RKO (cell line): ENCODE results near the gene PPFIA2.

Experiments
- DNase-seq: peaks from one replicate; pipeline ENCODE4 v3.0.0-alpha.2; 2016; ENCODE audit warnings: low spot score

Gene PPFIA2

DNA sequence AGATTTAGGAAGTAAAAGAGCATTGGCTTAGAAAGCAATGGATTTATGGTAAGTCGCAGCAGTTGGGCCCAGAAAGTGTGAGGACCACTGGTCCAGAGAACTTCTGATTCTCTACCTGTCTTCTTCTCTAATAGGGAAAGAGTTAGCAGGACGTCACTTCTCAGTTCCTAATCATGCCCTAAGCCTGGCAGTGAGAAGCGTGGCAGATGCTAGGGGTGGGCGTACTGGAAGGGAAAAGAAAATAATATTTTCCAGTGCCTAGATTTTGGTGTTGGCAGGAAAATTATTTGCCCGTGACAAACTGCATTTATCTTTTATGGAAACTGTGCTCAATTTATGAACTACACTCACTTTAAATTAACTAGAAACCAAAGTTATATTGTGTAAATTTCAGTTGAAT, 212.3 kb downstream of the PPFIA2 start:
- no peak for DNase-seq

GRCh38 chr12:81543621-81544139, 215.5 kb downstream of the PPFIA2 start:
- DNase-seq = no peak

DNA sequence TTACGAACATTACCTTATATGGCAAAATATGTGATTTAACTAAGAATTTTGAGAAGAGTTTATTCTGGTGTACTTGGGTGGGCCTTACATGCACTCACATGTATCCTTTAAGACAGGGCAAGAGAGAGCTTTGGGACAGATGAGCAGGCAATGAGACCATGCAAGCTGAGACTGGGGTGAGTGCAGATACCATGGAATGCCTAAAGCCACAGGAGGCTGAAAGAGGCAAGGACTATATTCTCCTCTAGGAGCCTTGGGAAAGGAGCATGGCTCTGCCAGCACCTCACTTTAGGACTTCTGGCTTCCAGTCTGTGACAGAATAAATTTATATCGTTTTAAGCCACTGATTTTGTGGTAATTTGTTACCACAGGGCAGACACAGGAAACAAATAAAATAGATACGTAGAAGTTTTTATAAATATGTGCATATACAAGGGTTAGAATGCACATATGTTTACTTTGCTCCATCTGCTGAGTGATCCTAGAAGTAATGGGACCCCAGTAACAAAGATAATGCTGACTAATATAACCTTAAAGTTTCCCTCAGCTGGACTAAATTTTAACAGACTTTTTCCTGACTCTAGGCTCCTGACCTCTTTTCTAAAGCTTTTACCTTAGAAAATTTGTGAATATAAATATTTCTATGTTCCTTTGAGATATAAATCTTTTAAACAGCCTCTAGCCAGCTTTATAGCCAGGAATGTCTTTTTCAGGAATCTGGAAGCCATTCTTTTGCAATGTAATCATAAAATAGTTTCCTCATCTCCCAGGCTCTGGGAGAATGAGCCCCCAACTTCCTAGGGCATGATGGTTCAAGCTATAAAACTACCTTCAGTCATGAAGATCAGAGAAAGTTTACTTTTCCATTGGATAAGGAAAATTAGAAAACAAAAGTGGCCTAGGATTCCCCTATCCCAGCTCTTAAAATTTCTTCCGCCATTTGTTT, 216.8 kb downstream of the PPFIA2 start:
- no peak for DNase-seq

GRCh38 chr12:81541121-81541520, 218.0 kb downstream of the PPFIA2 start:
- DNase-seq = no peak

DNA sequence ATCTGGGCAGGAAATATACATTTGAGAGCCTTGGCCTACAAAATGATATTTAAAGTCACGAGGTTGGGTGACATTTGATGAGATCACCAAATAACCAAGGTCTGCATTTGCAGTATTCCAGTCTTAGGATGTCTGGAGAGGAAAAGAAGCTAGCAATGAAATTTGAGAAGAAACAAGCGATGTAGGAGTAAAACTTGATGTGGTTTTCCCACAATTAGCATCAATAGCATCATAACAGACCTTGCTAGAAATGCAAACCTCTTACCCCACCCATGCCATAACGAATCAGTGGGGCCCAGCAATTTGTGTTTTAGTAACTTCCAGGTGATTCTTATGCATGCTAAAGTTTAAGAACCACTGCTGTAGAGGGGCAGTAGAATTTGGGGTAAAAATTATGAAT, 219.9 kb downstream of the PPFIA2 start:
- DNase-seq = no peak

GRCh38 chr12:81533054-81533453, 226.1 kb downstream of the PPFIA2 start:
- no peak for DNase-seq

DNA sequence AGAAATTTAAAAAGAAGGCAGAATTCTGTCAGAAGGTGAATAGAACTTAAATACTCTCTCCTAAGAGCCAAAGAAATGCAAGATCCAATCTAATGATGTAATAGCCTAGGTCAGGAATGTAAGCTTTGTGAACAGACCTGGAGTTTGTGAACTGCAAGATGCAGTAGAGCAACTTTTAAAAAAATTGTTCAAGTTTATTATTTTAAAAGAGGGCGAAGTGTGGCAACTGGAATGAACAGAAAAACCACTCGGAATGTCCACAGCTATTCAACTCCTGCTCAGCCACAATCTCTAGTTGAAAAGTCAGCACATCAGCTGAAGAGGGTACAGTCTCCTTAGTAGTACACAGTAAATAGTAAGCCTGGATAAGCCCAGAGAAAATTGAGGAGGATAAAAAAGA, 228.8 kb downstream of the PPFIA2 start:
- no peak for DNase-seq

GRCh38 chr12:81520064-81520945, 238.8 kb downstream of the PPFIA2 start:
- DNase-seq = no peak

- DNase-seq = no peak
Observed at GRCh38 chr12:81518638-81519037, 240.5 kb downstream of the PPFIA2 start.

DNA sequence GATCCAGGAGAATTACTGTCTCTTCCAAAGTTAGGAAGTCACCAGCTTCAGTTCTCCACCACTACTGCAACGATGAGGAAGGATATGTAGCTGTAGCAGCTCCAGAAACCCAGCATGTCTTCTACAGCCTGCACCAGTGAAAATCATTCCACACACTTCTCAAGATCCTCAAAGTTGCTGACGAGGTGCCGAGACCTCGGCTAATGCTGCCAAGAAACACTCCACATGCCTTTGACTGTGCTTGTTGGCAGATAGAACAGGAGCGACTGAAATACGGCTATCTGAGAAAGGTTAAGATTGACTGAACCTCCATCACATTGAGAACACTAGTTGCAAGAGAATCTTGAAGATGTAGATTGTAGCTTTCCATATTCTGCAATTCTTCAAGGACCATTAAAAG, 241.9 kb downstream of the PPFIA2 start:
- no peak for DNase-seq

GRCh38 chr12:81502912-81503695, 256.0 kb downstream of the PPFIA2 start:
- peak; percentile 29 for DNase-seq

DNA sequence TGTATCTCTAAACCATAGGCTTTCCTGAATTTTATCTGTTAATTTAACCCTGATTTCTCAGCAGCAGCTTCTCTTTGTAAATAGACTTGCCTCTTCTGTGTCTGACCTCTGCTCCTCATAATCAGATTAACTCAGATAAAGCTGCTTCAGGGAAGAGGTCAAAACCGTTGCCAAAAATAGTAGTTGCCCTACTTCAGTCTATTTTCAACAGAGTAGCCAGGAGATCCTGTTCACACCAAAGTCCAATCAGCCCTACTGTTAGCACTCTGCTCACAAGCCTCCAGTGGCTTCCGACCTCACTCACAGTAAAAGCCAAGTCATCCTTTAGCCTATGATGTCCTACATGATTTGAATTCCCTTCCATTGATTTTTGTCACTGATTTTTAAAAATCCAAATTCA, 258.4 kb downstream of the PPFIA2 start:
- no peak for DNase-seq

- DNase-seq = no peak
Observed at GRCh38 chr12:81499809-81500208, 259.3 kb downstream of the PPFIA2 start.

GRCh38 chr12:81492131-81492720, 266.9 kb downstream of the PPFIA2 start:
- DNase-seq = no peak

GRCh38 chr12:81472934-81473333, 286.2 kb downstream of the PPFIA2 start:
- no peak for DNase-seq

- no peak for DNase-seq
Observed at GRCh38 chr12:81470923-81471322, 288.2 kb downstream of the PPFIA2 start.

GRCh38 chr12:81468206-81468605, 290.9 kb downstream of the PPFIA2 start:
- peak; percentile 20 for DNase-seq

GRCh38 chr12:81465876-81466275, 293.3 kb downstream of the PPFIA2 start:
- no peak for DNase-seq

- DNase-seq = no peak
Observed at GRCh38 chr12:81465191-81465590, 294.0 kb downstream of the PPFIA2 start.

DNA sequence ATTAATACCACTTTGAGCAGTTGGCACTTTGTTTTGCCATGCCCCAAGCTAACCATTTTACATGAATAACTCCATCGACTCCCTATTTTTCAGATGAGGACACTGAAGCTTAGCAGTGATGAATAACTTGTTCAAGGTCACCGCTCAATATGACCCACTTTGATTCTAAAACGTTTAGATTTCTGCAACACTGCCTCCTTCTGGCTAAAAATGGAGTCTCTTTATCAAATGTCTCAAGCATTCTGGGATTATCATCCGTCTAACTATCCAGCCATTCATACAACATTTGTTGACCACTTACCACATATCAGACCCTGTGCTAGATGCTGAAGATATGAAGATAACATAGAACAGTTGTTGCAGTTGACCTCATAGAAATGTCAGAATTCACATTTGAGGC, 298.0 kb downstream of the PPFIA2 start:
- DNase-seq = no peak

- peak; percentile 79 for DNase-seq
Observed at GRCh38 chr12:81450920-81451739, 308.0 kb downstream of the PPFIA2 start.
